ENCODE data around the gene CLTRN.
A peak's percentile ranks its signal among the peaks of the same experiment; 100 is the strongest.

Gene CLTRN

DNA sequence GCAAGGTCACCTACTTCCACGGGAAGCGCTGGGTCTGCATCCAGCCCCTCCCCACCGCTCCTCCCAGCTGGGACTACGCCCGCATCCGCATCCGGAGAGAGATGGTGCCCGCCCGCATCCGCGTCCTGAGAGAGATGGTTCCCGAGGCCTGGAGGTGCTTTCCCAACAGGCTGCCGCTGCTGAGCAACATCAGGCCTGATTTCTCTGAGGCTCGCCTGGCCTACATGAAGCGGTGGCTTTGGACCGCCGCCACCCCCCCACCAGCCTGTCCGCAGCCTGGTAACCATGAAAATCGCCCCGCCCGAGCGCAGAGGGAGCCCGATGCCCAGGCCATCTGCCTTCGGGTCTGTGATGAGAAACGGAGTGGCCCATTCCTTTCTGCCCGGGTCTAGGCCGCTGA is 18.1 kb downstream of the CLTRN start:
- DNase-seq, result no peak

DNA sequence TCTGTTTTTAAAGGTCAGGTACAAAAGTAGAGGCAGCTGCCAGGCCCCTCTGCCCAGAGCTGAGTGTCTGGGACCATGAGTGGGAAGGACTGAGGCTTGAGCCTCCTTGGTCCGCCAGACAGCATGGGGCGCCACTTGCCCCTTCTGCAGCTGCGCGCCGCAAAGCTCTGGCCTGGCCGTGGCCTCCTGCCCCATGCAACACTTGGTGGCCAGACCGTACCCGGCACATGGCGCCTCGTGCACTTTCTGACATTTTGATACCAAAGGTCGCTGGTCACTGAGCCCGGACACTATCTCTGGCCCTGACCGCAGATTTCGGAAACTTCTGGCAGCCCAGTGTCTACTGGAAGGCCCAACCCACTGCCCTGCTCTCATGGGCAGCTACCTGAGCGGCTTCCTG is 18.6 kb downstream of the CLTRN start:
- no peak for DNase-seq

DNA sequence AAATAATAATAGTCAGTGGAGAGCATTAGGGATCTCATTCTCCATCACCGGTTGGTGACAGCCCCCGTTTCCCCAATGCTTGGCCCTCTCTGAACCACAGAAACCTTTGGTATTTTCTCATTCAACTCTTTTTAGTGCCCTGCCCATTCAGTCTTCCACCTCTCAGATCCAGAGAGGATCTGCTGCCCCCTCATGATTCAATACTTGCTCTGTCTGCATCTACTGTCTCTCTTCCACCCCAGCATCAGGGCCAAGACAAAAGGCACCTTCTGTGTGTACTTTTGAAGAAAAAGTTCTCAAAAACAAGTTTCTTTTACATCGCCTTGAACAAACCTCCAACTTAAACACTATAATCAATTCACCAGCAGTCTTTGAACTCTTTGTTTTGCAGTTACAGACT is 19.3 kb downstream of the CLTRN start:
- DNase-seq, result no peak

DNA sequence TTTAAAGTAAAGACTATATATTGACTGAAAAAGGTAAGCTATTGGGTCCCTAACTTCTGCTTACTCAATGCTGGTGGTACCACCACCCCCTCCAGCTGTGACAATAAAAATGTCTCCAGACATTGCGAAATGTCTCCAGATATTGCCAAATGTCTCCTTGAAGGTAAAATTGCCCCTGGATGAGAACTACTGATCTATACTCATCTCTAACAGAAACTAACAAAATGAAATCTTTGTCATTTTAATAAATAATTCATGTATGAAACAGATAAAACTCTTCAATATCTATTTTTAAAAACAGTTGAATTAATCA is 20.1 kb downstream of the CLTRN start:
- DNase-seq, result no peak

DNA sequence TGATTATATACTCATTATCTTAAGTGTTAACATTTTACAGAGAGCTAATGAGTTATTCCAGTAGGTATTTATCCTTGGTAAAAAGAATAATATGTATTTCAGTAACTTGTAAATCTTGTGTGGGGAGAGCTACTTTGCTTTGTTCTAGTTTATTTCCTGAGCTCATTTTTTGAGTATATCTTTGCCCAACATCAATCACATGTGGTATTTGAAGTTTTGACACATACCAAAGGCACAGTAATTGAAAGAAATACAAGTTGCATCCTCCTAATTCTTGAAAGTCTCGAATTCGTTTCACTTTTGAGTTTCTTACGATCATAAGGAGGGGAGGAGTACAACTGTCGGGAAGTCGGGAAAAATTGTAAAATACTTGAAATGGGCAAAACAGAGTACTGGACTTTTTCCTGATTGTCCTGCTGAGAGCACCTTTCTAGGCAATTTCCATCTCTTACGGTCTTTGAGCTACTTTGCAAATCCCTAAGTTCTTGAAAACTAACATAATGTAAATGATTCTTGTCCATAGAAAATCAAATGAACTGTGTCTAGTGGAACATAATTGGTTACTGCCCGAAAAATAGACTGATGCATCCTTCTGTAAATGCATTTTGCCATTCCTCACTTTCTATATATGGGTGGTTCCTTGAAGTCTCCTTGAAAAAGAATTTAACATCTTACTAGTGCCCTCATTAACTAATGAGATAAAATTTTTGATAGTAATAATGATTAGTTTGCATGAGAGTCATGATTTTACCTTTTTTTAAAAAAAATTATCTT is 20.6 kb downstream of the CLTRN start:
- DNase-seq, result no peak

DNA sequence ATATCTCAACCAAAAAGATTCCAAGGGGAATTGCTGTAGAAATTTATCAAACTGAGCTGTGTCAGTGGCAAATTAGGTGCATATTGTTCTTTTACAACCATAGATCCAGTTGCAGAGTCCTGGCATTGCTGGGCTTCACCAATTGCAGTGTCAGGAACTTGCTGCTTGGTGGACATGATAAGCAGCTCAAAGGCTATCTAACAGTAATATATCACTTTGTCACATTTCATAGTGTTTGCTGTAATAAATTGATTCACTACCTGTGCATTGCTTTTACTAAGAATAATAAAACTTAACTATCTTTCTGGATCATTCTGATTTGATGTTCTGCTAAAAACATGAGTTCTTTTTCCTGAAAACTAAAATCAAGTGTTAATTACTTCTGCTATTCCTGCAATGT is 33.0 kb downstream of the CLTRN start:
- DNase-seq, result no peak

DNA sequence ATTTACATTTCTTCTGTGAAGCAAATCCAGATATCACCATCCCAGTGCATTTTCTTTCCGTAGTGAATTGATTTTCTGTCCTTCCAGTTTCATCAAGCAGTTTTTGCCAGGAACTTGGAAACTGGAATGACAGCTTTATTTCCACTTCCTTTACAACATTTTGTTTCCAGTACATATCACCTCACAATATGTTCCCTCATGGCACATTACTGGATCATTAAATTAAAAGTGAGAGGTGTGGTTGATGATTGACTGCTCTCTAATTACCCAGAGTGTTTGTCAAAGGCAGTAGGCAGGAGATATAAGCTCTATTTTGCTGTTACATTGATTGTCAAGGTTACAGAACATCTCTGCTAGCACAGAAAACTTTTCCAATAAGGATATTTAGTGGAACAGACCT is 41.6 kb downstream of the CLTRN start:
- no peak for DNase-seq

DNA sequence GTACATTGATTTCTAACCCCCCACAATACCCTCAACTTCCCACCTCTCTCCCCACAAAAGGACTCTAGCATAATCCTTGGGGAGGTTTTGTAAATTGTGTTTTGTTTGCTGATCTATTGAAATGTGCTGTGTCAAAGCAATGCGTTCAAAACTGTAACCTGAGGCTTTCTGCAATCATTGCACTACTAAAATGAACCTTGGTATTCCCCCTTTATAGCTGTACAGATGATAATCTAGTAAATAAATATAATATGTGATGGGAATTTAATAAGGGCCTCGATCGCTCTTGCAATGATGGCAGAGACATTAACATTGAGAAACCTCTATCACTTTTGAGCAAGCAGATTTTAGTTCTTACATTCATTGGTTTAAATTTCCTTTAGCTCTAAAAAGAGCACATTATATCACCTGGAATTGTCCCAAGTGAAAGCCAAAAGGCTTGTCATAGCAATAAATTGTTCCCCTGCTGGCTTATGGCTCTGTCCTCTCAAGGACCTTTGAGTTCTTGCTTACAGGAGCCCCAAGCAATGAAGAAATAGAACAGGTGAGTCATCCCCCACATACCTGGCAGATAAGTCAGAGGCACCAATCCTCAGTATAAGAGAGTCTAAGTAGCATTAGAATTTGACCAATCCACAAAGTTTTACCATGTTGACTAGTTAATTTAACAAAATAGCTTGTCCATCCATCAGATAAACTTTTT is 45.4 kb downstream of the CLTRN start:
- no peak for DNase-seq

DNA sequence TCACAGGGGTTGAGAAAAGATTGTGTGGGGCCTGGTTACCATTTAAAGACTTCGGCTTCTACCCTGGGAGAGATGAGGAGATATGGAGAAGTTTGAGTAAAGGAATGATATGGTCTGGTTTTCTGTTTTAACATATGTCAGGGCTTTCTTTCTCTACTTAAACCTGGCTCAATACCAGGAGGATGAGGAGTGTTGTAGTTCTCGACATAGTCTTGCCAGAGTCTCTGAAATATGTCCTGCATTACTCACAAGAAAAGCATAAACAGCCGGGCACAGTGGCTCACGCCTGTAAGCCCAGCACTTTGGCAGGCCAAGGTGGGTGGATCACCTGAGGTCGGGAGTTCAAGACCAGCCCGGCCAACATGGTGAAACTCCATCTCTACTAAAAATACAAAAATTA is 47.5 kb downstream of the CLTRN start:
- DNase-seq, result no peak

DNA sequence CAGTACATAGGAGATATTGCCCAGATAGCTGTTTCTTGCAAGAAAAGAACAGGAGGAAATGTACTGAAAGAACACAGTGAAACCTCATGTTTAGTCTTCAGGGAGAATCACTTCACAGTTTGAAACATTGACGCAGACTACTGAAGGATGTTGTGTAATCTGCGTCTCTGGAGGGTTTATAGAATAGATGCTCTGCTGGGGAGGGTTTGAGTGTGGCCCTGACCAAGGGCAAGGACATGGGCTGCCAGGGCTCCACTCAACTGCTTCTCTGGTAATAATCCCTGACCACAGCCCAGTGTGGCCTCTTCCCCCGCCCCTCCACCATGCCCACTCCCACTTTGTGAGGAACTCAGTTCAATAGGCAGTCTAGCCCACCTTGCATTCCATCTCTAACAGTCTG is 48.1 kb downstream of the CLTRN start:
- DNase-seq, result no peak

DNA sequence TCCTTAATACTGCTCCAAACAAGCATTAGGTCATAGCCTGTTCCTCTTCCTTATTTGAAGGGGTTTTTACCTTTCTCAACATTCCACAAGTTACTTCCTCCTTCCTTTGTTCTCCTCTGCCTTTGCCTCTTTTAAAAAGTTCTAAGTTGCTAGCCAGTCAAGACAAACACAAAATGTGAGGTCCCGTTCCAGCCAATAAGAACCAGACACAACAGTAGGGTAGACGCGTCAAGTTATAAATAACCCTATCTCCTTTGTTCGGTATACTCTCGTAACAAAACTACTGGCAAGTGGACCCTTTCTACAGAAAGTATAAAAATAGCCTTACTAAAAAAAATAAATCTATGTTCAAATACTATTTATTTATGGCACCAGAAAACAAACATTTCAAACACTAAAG is 57.5 kb downstream of the CLTRN start:
- peak; percentile 1 to 8 for DNase-seq

DNA sequence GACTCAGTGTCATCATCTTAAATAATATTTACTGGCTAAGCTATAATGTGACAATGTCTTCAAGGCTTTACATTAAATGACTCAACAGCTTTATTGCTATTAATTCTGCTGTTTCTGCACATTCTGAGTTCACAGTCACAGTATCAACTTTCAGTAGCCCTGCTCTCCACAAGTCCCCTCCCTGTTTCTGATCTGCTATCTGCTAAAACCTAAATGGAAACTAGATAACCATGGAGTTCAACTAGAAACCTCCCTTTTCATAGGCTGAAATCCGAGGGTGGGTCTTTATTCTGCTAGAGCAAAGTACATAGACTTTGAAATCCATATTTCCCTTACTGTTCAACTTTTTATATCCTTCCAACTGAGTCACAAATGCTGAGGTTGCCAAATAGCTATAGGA is 58.5 kb downstream of the CLTRN start:
- DNase-seq, result no peak

DNA sequence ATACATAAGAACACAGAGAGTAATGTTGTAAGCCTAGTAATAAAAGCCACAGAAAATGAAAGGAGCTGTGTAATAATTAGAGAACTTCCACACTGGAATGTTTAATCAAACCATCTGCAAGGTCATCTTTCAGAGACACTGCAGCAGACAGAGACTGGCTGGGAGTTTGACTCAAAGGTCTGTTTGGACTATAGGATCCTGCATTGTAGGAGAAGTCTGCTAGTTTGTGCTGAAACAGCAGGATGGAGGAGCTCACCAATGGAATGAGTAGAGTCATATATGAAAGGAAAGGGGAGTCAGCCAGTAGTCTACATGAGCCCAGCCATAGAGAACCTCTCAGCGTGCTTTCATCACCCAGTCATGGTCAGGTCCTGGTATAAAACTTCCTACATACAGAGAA is 59.4 kb downstream of the CLTRN start:
- no peak for DNase-seq

DNA sequence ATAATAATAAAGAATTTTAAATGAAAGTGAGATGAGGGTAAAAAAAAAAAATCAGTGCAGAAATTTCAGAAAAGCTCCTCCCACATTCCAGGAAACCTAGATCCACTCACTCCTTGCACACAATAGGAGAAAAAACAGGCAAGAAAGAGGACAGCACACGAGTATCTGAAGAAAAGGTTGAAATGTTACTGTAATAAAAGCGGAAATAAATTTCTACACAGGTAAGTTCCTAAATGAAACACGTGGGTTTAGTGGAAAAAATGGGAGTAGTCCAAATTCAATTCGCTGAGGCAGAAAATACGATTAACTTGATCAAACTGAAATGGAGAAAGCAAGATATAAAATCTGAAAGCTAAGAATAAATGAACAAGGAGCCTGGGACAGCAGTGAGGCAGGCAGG is 61.8 kb downstream of the CLTRN start:
- DNase-seq, result no peak

DNA sequence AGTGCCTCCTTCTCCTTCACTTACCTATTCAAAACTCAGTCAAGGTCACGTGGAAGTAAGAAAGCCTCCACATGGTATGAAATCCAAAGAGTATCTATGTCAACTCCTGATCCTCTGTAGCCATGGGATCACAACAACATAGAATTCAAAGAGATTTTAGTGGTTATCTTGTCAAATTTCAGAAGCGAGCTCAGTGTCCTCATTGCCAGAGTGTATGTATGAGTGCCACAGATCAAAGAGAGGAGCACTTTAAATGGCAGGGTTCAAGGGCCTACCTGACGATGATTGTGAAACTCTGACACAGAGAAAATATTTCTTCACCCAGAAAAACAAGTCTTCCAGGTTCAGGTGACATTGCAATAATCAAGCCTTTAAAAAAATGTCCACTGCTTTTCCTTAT is 62.7 kb downstream of the CLTRN start:
- DNase-seq, result no peak

DNA sequence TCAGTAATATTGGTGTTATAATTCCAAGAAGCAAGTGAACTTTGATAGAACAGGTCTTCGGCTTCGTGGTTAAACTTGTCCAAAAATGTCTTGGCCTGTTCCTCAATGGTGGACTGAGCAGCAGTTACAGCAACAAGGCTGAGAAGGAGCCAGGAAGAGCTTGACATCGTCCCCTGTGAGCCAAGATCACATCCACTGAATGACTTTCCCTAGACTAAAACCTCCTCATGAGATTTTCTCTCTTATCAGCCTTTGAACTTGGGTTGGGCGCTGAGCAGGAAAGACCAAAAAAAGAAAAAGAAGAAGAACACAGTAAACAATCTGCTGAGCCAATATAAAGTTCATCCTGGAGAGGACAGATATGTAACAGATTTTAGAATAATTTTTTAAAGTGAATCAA is 63.9 kb downstream of the CLTRN start, which contains the start of gene ACE2:
ACE2 (minus strand) TSS at position 216 of the 400 bp plus-strand sequence; CDS start at position 167, 49 bp downstream.
- DNase-seq, result no peak

DNA sequence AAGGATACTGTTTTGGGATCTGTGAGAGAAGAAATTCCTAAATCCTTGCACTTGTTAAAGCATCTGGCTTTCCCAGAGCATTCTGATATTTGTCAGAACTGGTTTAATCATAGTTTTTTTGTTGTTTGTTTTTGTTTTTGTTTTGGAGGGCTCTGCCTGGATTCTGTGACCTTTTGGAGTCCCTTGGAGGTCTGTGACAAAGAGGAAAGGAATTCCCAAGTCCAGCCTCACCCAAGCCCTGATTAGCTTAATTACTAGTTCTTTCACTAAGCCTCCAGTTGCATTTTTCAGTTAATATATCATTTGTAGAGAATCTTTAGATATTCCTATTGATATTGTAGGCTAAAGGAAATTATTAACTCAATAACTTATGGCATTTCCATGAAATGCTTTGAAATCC is 64.6 kb downstream of the CLTRN start:
- DNase-seq, result no peak

DNA sequence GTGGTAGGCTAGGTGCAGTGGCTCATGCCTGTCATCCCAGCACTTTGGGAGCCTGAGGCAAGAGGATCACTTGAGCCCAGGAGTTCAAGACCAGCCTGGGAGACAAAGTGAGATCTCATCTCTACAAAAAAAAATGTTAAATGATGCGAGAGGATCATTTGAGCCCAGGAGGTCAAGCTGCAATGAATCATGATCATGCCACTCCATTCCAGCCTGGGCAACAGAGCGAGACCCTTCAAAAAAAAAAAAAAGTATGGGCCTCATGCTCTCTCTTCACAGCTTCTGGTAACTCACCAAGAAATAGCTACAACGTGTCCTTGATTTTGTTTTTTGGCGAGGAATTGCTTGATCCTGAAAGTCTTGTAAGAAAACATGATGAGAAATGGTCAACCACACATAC is 65.1 kb downstream of the CLTRN start:
- no peak for DNase-seq

DNA sequence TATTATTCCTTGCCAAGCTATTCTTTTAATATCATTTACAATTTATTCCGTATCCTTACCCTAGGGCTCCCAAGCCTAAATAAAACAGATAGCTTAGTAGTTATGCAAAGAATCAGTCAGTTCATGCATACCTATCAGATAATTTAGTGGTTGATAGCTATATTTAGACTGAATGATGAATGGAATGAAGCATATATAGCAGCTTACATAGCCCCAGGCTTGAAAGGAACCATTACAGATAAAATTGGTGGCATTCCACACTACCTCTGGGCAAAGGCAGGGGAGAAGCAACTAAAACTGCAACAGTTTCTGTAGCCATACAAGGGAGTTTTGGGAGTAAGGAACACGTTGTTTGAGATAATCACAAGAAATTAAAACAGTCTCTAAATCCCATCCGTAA is 66.6 kb downstream of the CLTRN start:
- DNase-seq, result no peak

DNA sequence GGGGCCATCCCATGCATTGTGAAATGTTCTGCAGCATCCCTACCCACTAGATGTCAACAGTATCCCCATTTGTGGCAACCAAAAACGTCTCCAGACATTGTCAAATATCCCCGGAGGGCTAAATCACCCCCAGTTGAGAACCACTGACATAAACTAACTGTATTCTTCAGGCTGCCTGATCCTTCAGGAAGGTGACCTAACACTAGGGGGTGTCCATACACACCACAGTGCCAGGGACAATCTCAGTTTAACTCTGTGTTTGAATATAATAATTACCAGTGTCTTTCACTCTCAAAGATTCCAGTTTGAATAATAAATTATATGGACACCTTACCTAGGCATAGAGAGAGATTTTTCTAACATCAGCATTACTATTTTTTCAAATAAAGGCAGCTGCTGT is 70.2 kb downstream of the CLTRN start:
- DNase-seq, result no peak

DNA sequence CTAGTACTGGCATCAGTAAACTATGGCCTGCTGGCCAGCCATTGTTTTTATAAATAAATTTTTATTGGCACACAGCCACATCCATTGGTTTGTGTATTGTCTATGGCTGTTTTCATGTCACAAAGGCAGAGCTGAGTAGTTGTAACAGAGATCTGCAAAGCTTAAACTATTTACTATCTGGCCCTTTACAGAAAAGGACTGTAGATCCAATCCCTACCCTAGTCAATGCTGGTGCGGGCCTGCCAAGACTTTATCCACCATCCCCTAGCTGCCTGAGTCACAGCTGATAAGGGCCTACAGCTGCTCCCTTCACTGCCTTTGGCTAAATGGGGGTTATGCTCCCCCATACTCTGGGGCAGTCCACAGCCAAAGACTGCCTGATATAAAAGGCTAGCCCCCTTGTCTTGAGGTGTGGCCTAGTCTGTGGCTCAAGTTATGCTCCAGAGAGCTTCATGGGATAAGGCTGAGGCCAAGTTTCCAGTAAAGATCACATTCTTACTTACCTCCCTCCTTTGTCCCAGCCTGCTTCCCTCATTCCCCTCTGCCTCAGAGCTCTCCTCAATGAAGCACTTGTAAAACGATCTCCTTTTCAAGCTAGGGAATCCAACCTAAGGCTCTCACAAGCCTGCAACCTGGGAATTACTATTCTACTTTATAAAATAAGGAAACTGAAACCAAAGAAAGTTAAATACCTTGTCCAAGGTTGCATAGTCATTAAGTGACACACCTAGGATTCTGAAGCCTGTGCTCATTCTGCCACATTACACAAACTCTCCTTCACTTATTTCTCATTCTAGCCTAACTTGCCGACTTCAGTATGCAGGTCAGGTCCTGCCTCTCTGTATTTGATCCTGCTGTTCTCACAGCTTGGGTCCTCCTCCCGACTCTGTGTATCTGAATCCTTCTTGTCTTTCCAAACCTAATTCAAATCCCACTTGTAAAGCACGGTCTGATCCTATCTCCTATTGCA is 84.5 kb downstream of the CLTRN start:
- DNase-seq, result no peak

Measured in inflammatory macrophage treated with lipopolysaccharide for 1 hour (primary cell).